PC-9 (cell line): ENCODE measurements around the gene SLC38A3. TPM values are rescaled to one million over a fixed set of nuclear protein-coding genes. Genes with fewer than 3 reads are reported as not detected.

Experiments used
- BruUV-seq: library from RNA; stranded (reverse); fragments of 400-500 nt; replicated peaks from 2 replicates; lab custom pipeline; 2021; lab: Mats Ljungman, UMichigan
- CTCF ChIA-PET: fragments of 300-600 bp; sonication (Branson Sonifier 250); formaldehyde crosslinking; loops from one replicate; lab custom pipeline; 2022; ENCODE audit warnings: antibody characterized with exemption; lab: Charles Lee
- POLR2A ChIA-PET: fragments of 300-600 bp; sonication (Branson Sonifier 250); formaldehyde crosslinking; loops from one replicate; lab custom pipeline; 2022; ENCODE audit warnings: antibody characterized with exemption; ENCODE audit not compliant: unreplicated experiment; lab: Charles Lee
- DNase-seq, 2 experiments: peaks; one replicate each; pipeline versions ENCODE4 v3.0.0 to v3.0.0-alpha.2; 2015 to 2022; ENCODE audit warnings: mixed read lengths in 1 of 2
- H2AFZ ChIP-seq: fragments of 200-600 bp; sonication (generic); 2 replicates; pipeline ENCODE4 v1.8.1; 2017; ENCODE audit warnings: antibody characterized with exemption
- H3F3A ChIP-seq: fragments of 200-600 bp; sonication (generic); 2 replicates; pipeline ENCODE4 v1.8.1; 2017; ENCODE audit warnings: antibody characterized with exemption, mild to moderate bottlenecking, low read depth; ENCODE audit not compliant: insufficient read depth
- H3K27ac ChIP-seq: fragments of 200-600 bp; sonication (generic); 2 replicates; pipeline ENCODE4 v1.6.1; 2016; ENCODE audit warnings: mixed run types
- H3K27me3 ChIP-seq: fragments of 200-600 bp; sonication (generic); 2 replicates; pipeline ENCODE4 v1.6.1; 2016; ENCODE audit warnings: low read depth, mixed run types; ENCODE audit not compliant: insufficient read depth
- H3K36me3 ChIP-seq: fragments of 200-600 bp; sonication (generic); 2 replicates; pipeline ENCODE4 v1.6.1; 2016; ENCODE audit warnings: low read depth, mixed run types
- H3K4me1 ChIP-seq: fragments of 200-600 bp; sonication (generic); replicated peaks from 2 replicates; pipeline ENCODE4 v1.6.1; 2016; ENCODE audit warnings: mixed run types; ENCODE audit not compliant: insufficient read depth
- H3K4me2 ChIP-seq: fragments of 200-600 bp; sonication (generic); 2 replicates; pipeline ENCODE4 v1.6.1; 2017; ENCODE audit warnings: mixed run types
- H3K4me3 ChIP-seq: fragments of 200-600 bp; sonication (generic); 2 replicates; pipeline ENCODE4 v1.6.1; 2016; ENCODE audit warnings: mixed run types
- H3K79me2 ChIP-seq: fragments of 200-600 bp; sonication (generic); 2 replicates; pipeline ENCODE4 v1.6.1; 2017; ENCODE audit warnings: low read depth, mixed run types
- H3K9me2 ChIP-seq: fragments of 200-600 bp; sonication (generic); 2 replicates; pipeline ENCODE4 v1.8.1; 2017; ENCODE audit warnings: mild to moderate bottlenecking; ENCODE audit not compliant: insufficient read depth
- H3K9me3 ChIP-seq: fragments of 200-600 bp; sonication (generic); 2 replicates; pipeline ENCODE4 v1.8.1; 2016; ENCODE audit warnings: low read depth; ENCODE audit not compliant: insufficient read depth
- H4K20me1 ChIP-seq: fragments of 200-600 bp; sonication (generic); 2 replicates; pipeline ENCODE4 v1.8.1; 2017; ENCODE audit not compliant: insufficient read depth
- CTCF ChIP-seq: fragments of 200-600 bp; sonication (generic); conservative IDR thresholded peaks from 2 replicates; pipeline ENCODE4 v1.6.1; 2017; ENCODE audit warnings: mixed run types, antibody characterized with exemption, mild to moderate bottlenecking, moderate library complexity
- EZH2 ChIP-seq: fragments of 200-600 bp; sonication (generic); IDR thresholded peaks from 2 replicates; pipeline ENCODE4 v1.8.0; 2017; ENCODE audit warnings: antibody characterized with exemption, low read depth
- intact Hi-C: fragments of 100-400 bp; cut with micrococcal nuclease; formaldehyde crosslinking; loops from one replicate; pipeline ENCODE4 v1.10.0; 2022; ENCODE audit not compliant: unreplicated experiment
- total RNA-seq: library from RNA; stranded (reverse); gene quantifications from 2 replicates; pipeline ENCODE4 v1.2.3, GENCODE V29; 2021

SLC38A3 gene
- total RNA-seq, 1 experiment from 2014 or later, result 0.37 TPM

DNA sequence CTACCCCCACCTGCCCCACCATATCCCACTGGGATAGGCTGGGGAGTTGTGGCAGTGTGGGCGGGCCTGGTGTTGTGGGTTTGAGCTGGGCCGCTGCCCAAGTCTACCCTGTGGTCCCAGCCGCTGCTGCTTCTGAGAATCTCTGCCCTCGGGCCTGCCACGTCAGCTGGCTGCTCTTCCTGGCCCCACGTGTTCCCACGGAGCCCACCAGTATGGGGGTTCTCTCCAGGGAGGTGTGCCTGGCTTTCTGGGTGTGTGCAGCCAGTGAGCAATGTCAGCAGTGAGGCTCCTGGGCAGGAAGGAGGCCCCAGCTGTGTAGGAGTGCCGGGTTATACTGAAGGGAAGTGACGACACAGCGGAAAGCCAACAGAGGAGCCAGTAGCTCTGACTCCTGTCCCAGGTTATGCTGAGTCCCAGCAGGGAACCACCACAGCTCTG, 41.5 kb downstream of the SLC38A3 start:
- TF ChIP-seq EZH2 (no peak), CTCF (peak; percentile 40; the same call in 1 of the 2 replicates)
- Histone ChIP-seq H4K20me1 (no peaks in the 10 kb centered on the region; the same call in 1 of the 2 replicates), H3K27ac (peak overlapping the region; percentile 84), H3K4me1 (peaks cover 33% of the 10 kb centered on the region), H3K79me2 (peaks cover 20% of the 10 kb centered on the region), H3K27me3 (no peaks in the 10 kb centered on the region), H3K36me3 (no peaks in the 10 kb centered on the region), H2AFZ (peak overlapping the region; percentile 58; the same call in 1 of the 2 replicates), H3K9me2 (no peaks in the 10 kb centered on the region), H3F3A (peaks cover 31% of the 10 kb centered on the region), H3K4me3 (peak overlapping the region; percentile 6; the same call in 1 of the 2 replicates), H3K4me2 (peak overlapping the region; percentile 64), H3K9me3 (no peaks in the 10 kb centered on the region)
- intact Hi-C loops, result loop anchor here (1.0 kb wide), 1 partner anchor 19 kb away; no protein-coding TSS in a partner anchor
- POLR2A ChIA-PET, result interaction anchor here (0.8 to 1.1 kb wide), 3 partner anchors 11 to 91 kb away, joined by 3 to 10 read pairs (median 5); partner anchors contain the start of gene GNAI2
- CTCF ChIA-PET, result interaction anchor here (0.6 to 1.4 kb wide), 12 partner anchors 8 to 106 kb away, joined by 3 to 22 read pairs (median 4); partner anchors contain the start of genes GNAI2, HYAL3 and NAA80
- DNase-seq, result peak; percentile 80 to 86
- no TSS peak for BruUV-seq

GRCh38 chr3:50248387-50248786, 43.3 kb downstream of the SLC38A3 start:
- CTCF ChIA-PET, result interaction anchor here (0.5 to 1.0 kb wide), 2 partner anchors 10 to 15 kb away, joined by 3 to 5 read pairs; no protein-coding TSS in a partner anchor
- no peaks in the 10 kb centered on the region for H3K36me3 ChIP-seq
- H3K4me3 ChIP-seq, result no peak overlapping the region

GRCh38 chr3:50249457-50249856, 44.4 kb downstream of the SLC38A3 start:
- no peak overlapping the region for H3K4me2 ChIP-seq
- no peaks in the 10 kb centered on the region for H3K9me2 ChIP-seq
- no peak for DNase-seq
- no peaks in the 10 kb centered on the region for H3K9me3 ChIP-seq
- ChIA-PET CTCF (interaction anchor here (0.6 kb wide), 1 partner anchor 10 kb away, joined by 5 read pairs; no protein-coding TSS in a partner anchor), POLR2A (no interaction called here)
- peaks cover 20% of the 10 kb centered on the region for H3K79me2 ChIP-seq
- no TSS peak for BruUV-seq
- no peaks in the 10 kb centered on the region; the same call in 1 of the 2 replicates for H4K20me1 ChIP-seq
- no peak overlapping the region for H3K27ac ChIP-seq
- H3F3A ChIP-seq, result peaks cover 25% of the 10 kb centered on the region
- H2AFZ ChIP-seq, result no peak overlapping the region
- intact Hi-C loops, result no loop called here
- H3K4me3 ChIP-seq, result no peak overlapping the region
- H3K4me1 ChIP-seq, result peaks cover 33% of the 10 kb centered on the region
- no peaks in the 10 kb centered on the region for H3K27me3 ChIP-seq
- H3K36me3 ChIP-seq, result no peaks in the 10 kb centered on the region
- TF ChIP-seq CTCF (no peak), EZH2 (no peak)

More at GRCh38 chr3:50248387-50248786, 43.3 kb downstream of the SLC38A3 start:
- POLR2A ChIA-PET, result interaction anchor here (0.6 to 1.2 kb wide), 3 partner anchors 13 to 374 kb away, joined by 3 to 6 read pairs (median 4); no protein-coding TSS in a partner anchor
- no peaks in the 10 kb centered on the region for H3K9me3 ChIP-seq
- no TSS peak for BruUV-seq
- no peaks in the 10 kb centered on the region for H3K27me3 ChIP-seq
- H3F3A ChIP-seq, result peaks cover 29% of the 10 kb centered on the region
- peak overlapping the region; percentile 16; the same call in 1 of the 2 replicates for H3K27ac ChIP-seq
- H3K9me2 ChIP-seq, result no peaks in the 10 kb centered on the region
- no peaks in the 10 kb centered on the region; the same call in 1 of the 2 replicates for H4K20me1 ChIP-seq
- TF ChIP-seq CTCF (no peak), EZH2 (no peak)
- peak overlapping the region; percentile 23; the same call in 1 of the 2 replicates for H3K4me2 ChIP-seq
- H3K4me1 ChIP-seq, result peaks cover 33% of the 10 kb centered on the region
- peaks cover 20% of the 10 kb centered on the region for H3K79me2 ChIP-seq
- DNase-seq, result peak; percentile 32 to 74
- H2AFZ ChIP-seq, result no peak overlapping the region
- intact Hi-C loops, result no loop called here
